Colonic mucosa (tissue), 4 donors: ENCODE measurements around the gene CPNE9. TPM values are rescaled to one million over a fixed set of nuclear protein-coding genes. Genes with fewer than 3 reads are reported as not detected.

Experiments
- DNase-seq: peaks from one replicate; pipeline ENCODE4 v3.0.0-alpha.2; 2020
- H3K27ac ChIP-seq: fragments of 200-600 bp; one replicate; pipeline ENCODE4 v1.8.0; 2021
- H3K27me3 ChIP-seq: fragments of 200-600 bp; one replicate; pipeline ENCODE4 v1.8.0; 2021
- H3K36me3 ChIP-seq: fragments of 200-600 bp; one replicate; pipeline ENCODE4 v1.8.0; 2021
- H3K4me1 ChIP-seq: fragments of 200-600 bp; one replicate; pipeline ENCODE4 v1.8.0; 2021; ENCODE audit warnings: mild to moderate bottlenecking
- H3K4me3 ChIP-seq: fragments of 200-600 bp; one replicate; pipeline ENCODE4 v1.8.0; 2021
- H3K9ac ChIP-seq, 2 donors: one replicate each; pipeline ENCODE4 v1.7.0; 2013; ENCODE audit warnings: control low read depth in 2 of 2, low read depth in 2 of 2, low read length in 2 of 2
- H3K9me3 ChIP-seq: fragments of 200-600 bp; one replicate; pipeline ENCODE4 v1.8.0; 2021
- intact Hi-C: fragments of 100-400 bp; cut with DNase I; formaldehyde crosslinking; loops from one replicate; pipeline ENCODE4 v1.14.1; 2022
- total RNA-seq, 2 donors: library from RNA; stranded (reverse); fragmentation: NEBNext Ultra II Directional in 1 of 2; extraction: Animal tissue kit (Norgen Biotek cat#: 25700) in 1 of 2; gene quantifications; one replicate each; pipeline ENCODE4 v1.2.1, GENCODE V29; 2021
- TF ChIP-seq, protein P1 (sequence below): fragments of 200-600 bp; IDR thresholded peaks from one replicate; pipeline ENCODE4 v1.8.0; 2022; ENCODE audit warnings: antibody characterized with exemption, mild to moderate bottlenecking
- donor health status: healthy.
- donor health status: DM: no; HTN: no; CAD: no.
- donor health status: DM: no; HTN: no; CAD: no.

The CPNE9 gene
- total RNA-seq: not detected

DNA sequence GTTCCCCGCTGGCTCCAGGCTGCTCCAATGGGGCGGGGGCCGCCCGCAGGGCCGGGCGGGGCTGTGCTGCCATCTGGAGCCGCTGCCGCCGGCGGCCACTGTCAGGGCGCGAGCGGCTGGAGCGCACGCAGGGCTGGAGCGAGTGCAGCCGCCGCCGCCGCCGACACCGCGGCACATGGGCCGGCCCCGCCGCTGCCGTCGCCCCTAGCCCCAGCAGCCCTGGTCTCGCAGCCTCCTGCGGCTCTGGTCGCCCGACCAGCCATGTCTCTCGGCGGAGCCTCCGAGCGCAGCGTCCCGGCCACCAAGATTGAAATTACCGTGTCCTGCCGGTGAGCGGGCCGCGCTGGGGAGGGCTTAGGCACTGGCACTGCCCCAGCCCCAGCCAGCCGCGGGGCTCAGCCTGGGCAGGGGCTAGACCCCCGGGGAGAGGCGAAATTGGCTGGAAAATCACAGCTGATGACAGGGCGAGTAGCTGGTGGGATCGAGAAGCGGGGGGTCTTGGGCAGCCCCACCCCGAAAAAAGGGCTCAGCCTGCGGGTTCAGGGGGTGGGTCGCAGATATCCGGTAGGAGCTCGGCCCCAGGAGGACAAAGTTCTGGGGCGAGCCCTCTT lies at the start of gene CPNE9:
Gene CPNE9, plus strand, starts transcription at position 98 of the 611 bp plus-strand sequence. Its CDS starts 164 bp downstream, at position 262.
- intact Hi-C loops: no loop called here

GRCh38 chr3:9659849-9660248 lies 43.8 kb upstream of the CPNE9 start:
- no peaks in the 10 kb centered on the region for H3K4me1 ChIP-seq
- DNase-seq: no peak
- H3K9me3 ChIP-seq: no peaks in the 10 kb centered on the region
- no peak overlapping the region for H3K9ac ChIP-seq
- no peak overlapping the region for H3K27ac ChIP-seq
- TF ChIP-seq, protein P1, sequence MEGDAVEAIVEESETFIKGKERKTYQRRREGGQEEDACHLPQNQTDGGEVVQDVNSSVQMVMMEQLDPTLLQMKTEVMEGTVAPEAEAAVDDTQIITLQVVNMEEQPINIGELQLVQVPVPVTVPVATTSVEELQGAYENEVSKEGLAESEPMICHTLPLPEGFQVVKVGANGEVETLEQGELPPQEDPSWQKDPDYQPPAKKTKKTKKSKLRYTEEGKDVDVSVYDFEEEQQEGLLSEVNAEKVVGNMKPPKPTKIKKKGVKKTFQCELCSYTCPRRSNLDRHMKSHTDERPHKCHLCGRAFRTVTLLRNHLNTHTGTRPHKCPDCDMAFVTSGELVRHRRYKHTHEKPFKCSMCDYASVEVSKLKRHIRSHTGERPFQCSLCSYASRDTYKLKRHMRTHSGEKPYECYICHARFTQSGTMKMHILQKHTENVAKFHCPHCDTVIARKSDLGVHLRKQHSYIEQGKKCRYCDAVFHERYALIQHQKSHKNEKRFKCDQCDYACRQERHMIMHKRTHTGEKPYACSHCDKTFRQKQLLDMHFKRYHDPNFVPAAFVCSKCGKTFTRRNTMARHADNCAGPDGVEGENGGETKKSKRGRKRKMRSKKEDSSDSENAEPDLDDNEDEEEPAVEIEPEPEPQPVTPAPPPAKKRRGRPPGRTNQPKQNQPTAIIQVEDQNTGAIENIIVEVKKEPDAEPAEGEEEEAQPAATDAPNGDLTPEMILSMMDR: no peak
- intact Hi-C loops: loop anchor here (10.0 kb wide), 1 partner anchor 305 kb away; no protein-coding TSS in a partner anchor
- peaks cover 2% of the 10 kb centered on the region for H3K36me3 ChIP-seq
- H3K27me3 ChIP-seq: no peaks in the 10 kb centered on the region
- no peak overlapping the region for H3K4me3 ChIP-seq

More for the DNA sequence above, at the start of gene CPNE9:
- Histone ChIP-seq H3K27me3 (no peaks in the 10 kb centered on the region), H3K36me3 (peaks cover 3% of the 10 kb centered on the region), H3K27ac (no peak within 1 kb of the TSS), H3K4me1 (peaks cover 3% of the 10 kb centered on the region), H3K9ac (peak within 1 kb of the TSS in 1 of 2 donors; percentile 24), H3K9me3 (no peaks in the 10 kb centered on the region), H3K4me3 (peak within 1 kb of the TSS; percentile 33)
- TF ChIP-seq, protein P1: no peak
- DNase-seq: no peak

DNA sequence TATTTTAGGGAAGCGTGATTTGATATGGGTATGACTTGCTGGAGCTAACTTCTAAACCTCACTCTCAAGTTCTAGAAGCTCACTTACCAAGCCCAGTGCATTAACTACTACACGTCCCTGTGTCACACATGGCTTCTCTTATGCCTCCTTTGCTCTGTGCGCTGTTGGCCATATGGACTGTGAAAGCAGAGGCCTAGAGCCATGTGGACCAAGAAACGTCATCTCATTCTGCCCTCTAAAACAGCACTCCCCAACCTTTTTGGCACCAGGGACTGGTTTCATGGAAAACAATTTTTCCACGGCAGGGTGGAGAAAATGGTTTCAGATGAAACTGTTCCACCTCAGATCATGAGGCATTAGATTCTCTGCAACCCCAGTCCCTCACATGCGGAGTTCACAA lies 42.7 kb upstream of the CPNE9 start:
- Histone ChIP-seq H3K36me3 (no peaks in the 10 kb centered on the region), H3K4me1 (no peaks in the 10 kb centered on the region), H3K27me3 (no peaks in the 10 kb centered on the region), H3K9ac (no peak overlapping the region), H3K4me3 (no peak overlapping the region), H3K9me3 (no peaks in the 10 kb centered on the region), H3K27ac (no peak overlapping the region)
- intact Hi-C loops: no loop called here
- DNase-seq: no peak
- TF ChIP-seq, protein P1: no peak

DNA sequence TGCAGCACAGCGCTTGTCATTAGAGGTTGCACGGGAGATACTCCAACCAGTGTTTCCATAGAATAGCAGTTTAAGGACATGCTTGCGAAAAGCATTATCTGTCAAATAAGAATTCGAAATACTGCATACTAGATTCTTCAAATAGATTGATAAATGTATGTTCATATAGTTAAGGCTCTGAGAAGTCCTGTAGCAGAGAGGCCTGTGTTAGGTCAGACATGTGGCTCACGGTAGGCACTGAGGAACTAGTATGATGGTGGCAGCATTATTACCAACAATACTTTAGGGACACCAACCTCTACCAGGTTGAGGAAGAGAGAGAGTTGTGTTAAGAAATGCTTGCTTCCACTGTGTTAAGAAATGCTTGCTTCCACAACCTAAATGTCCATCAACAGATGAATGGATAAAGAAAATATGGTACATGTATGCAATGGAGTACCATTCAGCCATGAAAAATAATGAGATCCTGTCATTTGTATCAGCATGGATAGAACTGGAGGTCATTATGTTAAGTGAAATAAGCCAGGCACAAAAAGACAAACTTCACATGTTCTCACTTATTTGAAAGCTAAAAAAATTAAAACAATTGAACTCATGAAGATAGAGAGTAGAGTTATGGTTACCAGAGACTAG lies 39.4 kb upstream of the CPNE9 start:
- peaks cover 8% of the 10 kb centered on the region for H3K36me3 ChIP-seq
- no peak overlapping the region for H3K27ac ChIP-seq
- H3K27me3 ChIP-seq: no peaks in the 10 kb centered on the region
- no peak for DNase-seq
- no peaks in the 10 kb centered on the region for H3K4me1 ChIP-seq
- H3K4me3 ChIP-seq: no peak overlapping the region
- TF ChIP-seq, protein P1: no peak
- intact Hi-C loops: no loop called here
- no peak overlapping the region for H3K9ac ChIP-seq
- H3K9me3 ChIP-seq: no peaks in the 10 kb centered on the region

GRCh38 chr3:9666704-9667445 lies 36.8 kb upstream of the CPNE9 start:
- H3K9ac ChIP-seq: no peak overlapping the region
- H3K4me1 ChIP-seq: no peaks in the 10 kb centered on the region
- intact Hi-C loops: no loop called here
- no peak overlapping the region for H3K27ac ChIP-seq
- TF ChIP-seq, protein P1: no peak
- H3K36me3 ChIP-seq: peaks cover 24% of the 10 kb centered on the region
- no peak for DNase-seq
- H3K9me3 ChIP-seq: no peaks in the 10 kb centered on the region
- H3K27me3 ChIP-seq: no peaks in the 10 kb centered on the region
- H3K4me3 ChIP-seq: no peak overlapping the region
